IPS-15b (cell line): ENCODE results near the gene EN1.
A peak's percentile ranks its signal among the peaks of the same experiment; 100 is the strongest.

ENCODE experiments used
- H3K27me3 ChIP-seq: one replicate; pipeline ENCODE4 v1.6.1; 2013; ENCODE audit warnings: low read length; ENCODE audit not compliant: control insufficient read depth, insufficient read depth
- H3K36me3 ChIP-seq: one replicate; pipeline ENCODE4 v1.6.1; 2013; ENCODE audit warnings: low read length; ENCODE audit not compliant: control insufficient read depth, insufficient read depth
- H3K4me1 ChIP-seq: one replicate; pipeline ENCODE4 v1.6.1; 2013; ENCODE audit warnings: mild to moderate bottlenecking, low read length; ENCODE audit not compliant: control insufficient read depth, insufficient read depth
- H3K4me3 ChIP-seq: one replicate; pipeline ENCODE4 v1.5.1; 2013; ENCODE audit warnings: low read depth, low read length
- H3K9ac ChIP-seq: one replicate; pipeline ENCODE4 v1.6.1; 2013; ENCODE audit warnings: low read depth, mild to moderate bottlenecking, low read length
- H3K9me3 ChIP-seq: one replicate; pipeline ENCODE4 v1.6.1; 2013; ENCODE audit warnings: mild to moderate bottlenecking, low read length; ENCODE audit not compliant: control insufficient read depth, insufficient read depth

The EN1 gene

DNA sequence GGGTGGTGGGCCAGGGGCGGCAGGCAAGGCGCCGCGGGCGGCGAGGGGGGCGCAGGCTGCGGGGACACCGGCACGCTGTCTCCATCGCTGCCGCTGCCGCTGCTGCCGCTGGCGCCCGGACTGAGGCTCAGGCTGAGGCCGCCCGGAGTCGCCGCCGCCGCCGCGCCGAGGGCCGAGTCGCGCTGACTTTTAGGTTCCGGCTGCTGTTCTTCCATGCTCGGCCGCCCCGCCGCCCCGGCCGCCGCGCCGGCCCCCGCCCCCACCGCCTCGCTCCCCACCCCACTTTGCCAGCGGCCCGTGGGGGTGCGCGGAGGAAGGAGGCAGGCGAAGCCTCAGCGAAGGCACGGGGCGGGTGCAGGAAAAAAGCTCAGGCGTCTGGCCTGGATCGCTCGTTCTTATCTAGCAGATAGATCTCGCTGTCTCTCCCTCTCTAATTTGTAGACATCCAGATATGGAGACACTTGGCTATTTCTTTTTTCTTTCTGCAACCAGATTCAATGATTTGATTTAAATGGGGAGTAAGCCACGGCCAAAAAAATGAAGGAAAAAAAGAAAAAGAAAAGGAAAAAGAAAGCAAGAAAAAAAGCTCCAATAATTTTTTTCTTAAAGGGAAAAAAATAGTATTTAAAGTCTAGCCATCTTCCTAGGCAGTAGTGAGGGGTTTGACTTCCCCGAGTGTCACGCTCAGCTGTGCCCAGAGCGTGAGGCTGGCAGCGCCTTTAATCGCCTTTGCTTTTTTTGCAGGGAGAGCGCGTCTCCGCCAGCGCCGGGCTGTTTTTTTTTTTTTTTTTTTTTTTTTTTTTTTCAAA, at the start of gene EN1:
Gene EN1 (minus strand): TSS at position 696 of the 809 bp plus-strand sequence. CDS start 481 bp downstream, at position 215.
- Histone ChIP-seq H3K27me3 (peaks cover 92% of the 10 kb centered on the region), H3K9me3 (no peaks in the 10 kb centered on the region), H3K36me3 (no peaks in the 10 kb centered on the region), H3K9ac (no peak within 1 kb of the TSS), H3K4me3 (peak within 1 kb of the TSS; percentile 22), H3K4me1 (peaks cover 15% of the 10 kb centered on the region)

DNA sequence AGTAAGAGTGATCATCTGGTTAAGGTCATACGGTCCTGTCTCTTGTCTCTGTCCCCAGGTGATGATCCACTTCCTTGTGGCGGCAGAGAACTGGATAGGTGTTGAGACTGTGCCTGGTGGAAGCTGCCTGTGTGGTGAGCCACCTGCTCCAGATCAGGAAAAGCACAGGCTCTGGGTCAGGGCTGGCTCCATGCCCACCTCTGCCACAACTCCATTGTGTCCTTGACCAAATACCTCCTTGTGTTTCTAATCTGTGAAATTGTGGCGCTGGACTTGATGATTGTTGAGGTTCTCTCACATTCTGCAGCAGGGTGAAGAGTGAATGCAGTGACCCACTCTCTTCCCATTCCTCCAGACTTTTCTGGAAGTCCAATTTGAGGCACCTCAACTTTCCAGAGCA, 45.7 kb upstream of the EN1 start:
- Histone ChIP-seq H3K36me3 (no peaks in the 10 kb centered on the region), H3K27me3 (no peaks in the 10 kb centered on the region), H3K9ac (no peak overlapping the region), H3K4me3 (no peak overlapping the region), H3K9me3 (no peaks in the 10 kb centered on the region), H3K4me1 (no peaks in the 10 kb centered on the region)

DNA sequence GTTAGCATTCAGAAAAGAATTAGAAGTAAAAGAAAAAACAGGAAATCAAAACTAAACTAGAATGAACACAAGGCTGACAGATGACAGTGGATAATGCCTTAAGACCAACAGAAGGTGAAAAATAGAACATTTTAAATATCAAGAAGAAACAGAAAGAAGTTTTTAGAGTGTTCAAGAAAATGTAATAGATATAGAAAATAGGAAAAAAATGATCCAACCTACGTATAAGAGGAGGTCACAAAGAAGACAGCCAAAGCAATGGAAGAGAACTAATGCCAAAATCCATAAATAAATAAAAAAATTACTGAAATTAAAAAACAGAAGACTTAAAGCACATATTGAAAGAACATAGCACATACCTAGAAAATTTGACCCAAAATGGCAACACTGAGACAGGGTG, 42.5 kb upstream of the EN1 start:
- Histone ChIP-seq H3K4me1 (no peaks in the 10 kb centered on the region), H3K9me3 (no peaks in the 10 kb centered on the region), H3K27me3 (no peaks in the 10 kb centered on the region), H3K36me3 (no peaks in the 10 kb centered on the region), H3K4me3 (no peak overlapping the region), H3K9ac (no peak overlapping the region)

DNA sequence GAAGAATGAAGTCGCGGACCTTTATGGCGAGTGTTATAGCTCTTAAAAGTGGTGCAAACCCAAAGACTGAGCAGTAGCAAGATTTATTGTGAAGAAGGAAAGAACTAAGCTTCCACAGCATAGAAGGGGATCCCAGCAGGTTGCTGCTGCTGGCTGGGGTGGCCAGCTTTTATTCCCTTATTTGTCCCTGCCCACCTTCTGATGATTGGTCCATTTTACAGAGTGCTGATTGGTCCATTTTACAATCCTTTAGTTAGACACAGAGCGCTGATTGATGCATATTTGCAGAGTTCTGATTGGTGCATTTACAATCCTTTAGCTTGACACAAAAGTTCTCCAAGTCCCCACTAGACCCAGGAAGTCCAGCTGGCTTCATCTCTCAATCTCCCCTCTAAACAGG, 36.3 kb upstream of the EN1 start:
- Histone ChIP-seq H3K27me3 (peaks cover 24% of the 10 kb centered on the region), H3K4me1 (peaks cover 2% of the 10 kb centered on the region), H3K9ac (no peak overlapping the region), H3K9me3 (no peaks in the 10 kb centered on the region), H3K36me3 (no peaks in the 10 kb centered on the region), H3K4me3 (no peak overlapping the region)

DNA sequence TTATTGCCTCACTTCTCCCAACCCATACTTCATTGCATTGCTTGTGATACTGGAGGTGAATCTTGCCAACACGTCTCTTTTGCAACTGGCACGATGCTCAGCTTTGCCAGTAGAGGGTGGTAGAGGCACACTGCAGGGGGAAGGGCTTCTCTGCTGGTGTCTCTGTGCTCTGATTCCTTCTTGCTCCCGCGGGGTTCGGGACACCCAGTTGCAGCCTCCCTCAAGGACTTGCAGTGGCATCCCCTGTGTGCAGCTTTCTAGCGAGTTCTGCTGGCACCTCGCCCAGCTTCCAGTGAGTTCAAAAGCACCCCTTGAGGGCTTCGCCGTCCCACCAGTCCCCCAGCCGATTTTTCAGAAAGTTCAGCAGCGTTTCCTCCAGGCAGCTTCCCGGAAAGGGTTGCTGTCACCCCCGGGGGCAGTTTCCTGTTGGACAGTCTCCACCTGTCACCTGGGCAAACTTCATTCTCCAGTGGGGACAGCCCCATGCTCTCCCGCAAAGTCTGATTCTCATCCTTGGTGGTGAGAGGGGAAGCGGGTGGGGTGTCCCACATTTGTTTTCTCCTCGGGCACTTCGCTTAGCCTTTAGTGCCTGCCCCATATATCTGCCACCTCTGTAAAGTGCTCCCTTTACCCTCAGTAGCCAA, 35.4 kb upstream of the EN1 start:
- no peaks in the 10 kb centered on the region for H3K9me3 ChIP-seq
- peaks cover 24% of the 10 kb centered on the region for H3K27me3 ChIP-seq
- peak overlapping the region; percentile 46 for H3K4me3 ChIP-seq
- H3K4me1 ChIP-seq = peaks cover 2% of the 10 kb centered on the region
- H3K9ac ChIP-seq = no peak overlapping the region
- H3K36me3 ChIP-seq = no peaks in the 10 kb centered on the region

DNA sequence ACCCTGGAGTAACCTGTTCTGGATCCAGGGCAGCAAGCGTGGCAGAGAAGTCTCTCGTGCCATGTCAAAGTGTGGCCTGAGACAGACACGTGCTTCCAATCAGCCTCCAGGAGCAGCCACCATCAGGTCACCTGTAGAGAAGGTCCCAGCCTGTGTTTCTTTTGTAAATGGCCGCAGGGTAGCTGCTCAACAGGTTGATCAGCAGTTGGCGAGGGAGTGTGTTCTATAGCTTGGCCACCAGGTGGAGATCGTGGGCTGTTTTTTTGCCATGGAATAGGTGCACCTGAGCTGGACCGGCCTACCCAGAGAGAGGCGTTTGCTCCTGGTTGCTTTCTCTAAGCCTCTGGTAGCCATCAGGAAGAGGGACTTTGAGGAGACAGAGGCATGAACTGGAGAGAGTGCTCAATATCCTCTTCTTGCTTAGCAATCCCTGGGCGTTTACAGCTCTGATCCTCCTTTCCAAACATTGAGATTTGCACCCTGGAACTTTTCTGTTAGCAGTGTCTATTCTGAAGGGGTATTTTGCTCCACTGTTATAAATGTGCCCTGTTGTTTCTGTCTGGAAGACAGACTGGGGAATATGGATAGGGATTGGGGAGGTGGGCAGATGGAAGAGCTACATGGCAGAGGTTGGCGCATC, 34.2 kb upstream of the EN1 start:
- Histone ChIP-seq H3K36me3 (no peaks in the 10 kb centered on the region), H3K4me3 (no peak overlapping the region), H3K27me3 (peaks cover 24% of the 10 kb centered on the region), H3K9ac (no peak overlapping the region), H3K9me3 (no peaks in the 10 kb centered on the region), H3K4me1 (peaks cover 2% of the 10 kb centered on the region)

DNA sequence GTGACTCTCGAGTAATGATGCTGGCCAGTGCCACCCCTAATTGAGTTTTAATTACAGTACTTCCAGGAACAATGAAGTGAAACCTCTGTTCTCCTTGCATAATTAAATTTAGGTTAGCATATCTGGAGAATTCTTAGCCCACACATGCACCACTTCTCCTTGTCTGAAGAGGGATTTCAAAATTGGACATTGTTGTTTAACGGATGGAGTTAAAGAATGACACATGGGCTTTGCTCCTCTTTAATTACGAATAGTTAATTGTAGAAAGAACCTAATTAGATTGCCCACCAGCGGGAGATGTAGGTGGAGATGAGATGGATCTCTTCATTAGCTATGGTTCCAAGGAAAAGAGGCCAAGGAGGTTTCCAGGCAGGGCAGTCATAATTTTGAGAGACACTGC, 33.1 kb upstream of the EN1 start:
- H3K4me3 ChIP-seq = no peak overlapping the region
- peaks cover 24% of the 10 kb centered on the region for H3K27me3 ChIP-seq
- peaks cover 2% of the 10 kb centered on the region for H3K4me1 ChIP-seq
- no peak overlapping the region for H3K9ac ChIP-seq
- no peaks in the 10 kb centered on the region for H3K9me3 ChIP-seq
- no peaks in the 10 kb centered on the region for H3K36me3 ChIP-seq

DNA sequence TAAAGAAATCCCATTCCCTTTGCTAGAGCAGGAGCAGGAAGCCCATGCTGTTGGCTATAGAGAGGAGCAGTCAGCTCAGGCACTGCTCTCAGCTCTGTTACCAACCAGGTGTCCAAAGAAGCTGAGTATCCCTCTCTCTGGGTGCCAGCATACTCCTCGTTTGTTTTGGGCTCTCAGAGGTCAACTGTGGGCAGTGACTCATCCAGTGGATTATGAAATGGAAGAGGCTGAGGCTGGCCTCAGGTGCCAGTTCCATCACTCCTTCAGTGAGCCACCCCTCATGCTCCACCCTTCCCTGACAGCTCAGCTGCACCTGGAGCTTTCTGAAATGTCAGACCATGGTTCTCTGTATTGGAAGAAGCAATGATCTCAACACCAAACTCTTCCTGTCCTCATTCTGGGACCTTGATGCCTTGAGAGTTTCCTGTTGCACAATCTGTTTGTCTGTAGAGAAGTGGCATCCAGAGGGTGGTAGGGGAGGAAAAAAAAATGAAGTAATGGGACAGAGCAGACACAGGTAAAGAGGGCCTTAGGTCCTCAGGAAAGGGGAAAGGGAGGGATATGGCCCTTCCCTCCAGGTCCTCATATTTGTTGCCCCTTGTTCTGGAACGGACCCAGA, 31.2 kb upstream of the EN1 start:
- peaks cover 24% of the 10 kb centered on the region for H3K27me3 ChIP-seq

DNA sequence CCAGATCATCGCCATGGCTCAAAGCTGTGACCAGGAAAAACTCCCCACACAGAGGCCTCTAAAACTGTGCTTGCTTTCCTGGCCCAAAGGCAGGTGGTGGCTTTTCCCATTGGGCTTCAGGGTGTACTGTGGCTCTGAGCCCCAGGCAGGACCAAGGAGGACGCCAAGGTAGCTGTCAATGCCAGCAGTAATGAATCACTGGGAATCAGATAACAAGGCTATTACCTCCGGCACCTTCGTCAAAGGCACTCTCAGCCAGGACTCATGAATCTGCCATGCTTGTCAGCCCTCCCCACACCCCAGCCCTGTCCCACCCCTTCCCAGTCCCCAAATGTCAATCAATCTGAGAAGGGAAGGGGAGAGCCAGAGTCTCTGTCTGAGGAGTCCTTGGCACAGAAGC, 27.9 kb upstream of the EN1 start:
- H3K9ac ChIP-seq = no peak overlapping the region
- peaks cover 4% of the 10 kb centered on the region for H3K27me3 ChIP-seq
- H3K4me3 ChIP-seq = no peak overlapping the region
- H3K36me3 ChIP-seq = no peaks in the 10 kb centered on the region
- no peaks in the 10 kb centered on the region for H3K4me1 ChIP-seq
- H3K9me3 ChIP-seq = no peaks in the 10 kb centered on the region

More for the DNA sequence above, 31.2 kb upstream of the EN1 start:
- no peaks in the 10 kb centered on the region for H3K9me3 ChIP-seq
- H3K9ac ChIP-seq = no peak overlapping the region
- no peaks in the 10 kb centered on the region for H3K36me3 ChIP-seq
- peaks cover 2% of the 10 kb centered on the region for H3K4me1 ChIP-seq
- H3K4me3 ChIP-seq = no peak overlapping the region

DNA sequence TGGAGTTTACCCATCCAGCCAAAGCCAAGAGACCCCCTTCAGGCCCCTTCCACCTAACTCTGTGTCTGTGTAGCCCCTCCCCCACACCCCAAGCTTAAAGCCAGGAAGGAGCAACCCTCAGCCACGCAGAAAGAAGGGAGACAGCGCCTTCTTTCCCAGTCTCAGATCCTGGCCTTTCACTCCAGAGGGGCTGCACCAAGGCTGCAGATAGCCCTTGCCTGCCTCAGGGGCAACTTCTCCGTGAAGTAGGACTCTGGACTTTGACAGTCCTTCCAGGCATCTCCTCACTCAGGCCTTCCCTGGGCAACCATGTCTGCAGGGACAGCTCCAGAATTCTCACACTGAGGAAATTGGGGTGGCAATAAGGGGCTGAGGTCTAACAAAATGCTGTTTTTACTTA, 26.9 kb upstream of the EN1 start:
- H3K4me1 ChIP-seq = no peaks in the 10 kb centered on the region
- peaks cover 2% of the 10 kb centered on the region for H3K27me3 ChIP-seq
- no peaks in the 10 kb centered on the region for H3K9me3 ChIP-seq
- no peak overlapping the region for H3K4me3 ChIP-seq
- no peaks in the 10 kb centered on the region for H3K36me3 ChIP-seq
- no peak overlapping the region for H3K9ac ChIP-seq

DNA sequence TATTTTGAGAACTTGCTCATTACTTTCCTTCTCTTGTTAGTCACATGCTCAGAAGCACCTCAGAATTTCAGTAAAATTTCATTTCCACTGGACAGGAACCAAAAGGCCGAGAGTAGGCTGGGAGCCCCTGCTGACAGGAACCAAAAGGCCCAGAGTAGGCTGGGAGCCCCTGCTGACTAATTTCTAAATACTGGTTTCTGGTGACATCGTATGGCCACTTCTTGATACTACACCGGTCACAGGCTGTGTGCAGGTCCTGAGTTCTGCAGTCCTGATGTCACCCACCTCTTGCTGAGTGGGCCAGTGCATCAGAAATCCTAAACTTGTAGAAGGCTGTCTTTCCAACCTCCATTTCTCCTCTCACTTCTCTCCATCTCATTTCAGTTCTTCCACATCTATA, 17.7 kb upstream of the EN1 start:
- no peaks in the 10 kb centered on the region for H3K36me3 ChIP-seq
- H3K9me3 ChIP-seq = no peaks in the 10 kb centered on the region
- no peaks in the 10 kb centered on the region for H3K4me1 ChIP-seq
- H3K4me3 ChIP-seq = no peak overlapping the region
- H3K27me3 ChIP-seq = peaks cover 43% of the 10 kb centered on the region
- H3K9ac ChIP-seq = no peak overlapping the region
